GM12878 (cell line): ENCODE results near the gene RHOF.

ENCODE experiments used
- CBX5 ChIP-seq: sonication (generic); IDR thresholded peaks from 2 replicates; pipeline ENCODE4 v1.6.1; 2016; ENCODE audit warnings: low read depth, moderate library complexity, mild to moderate bottlenecking, inconsistent platforms
- EP300 ChIP-seq, 2 experiments: fragments of 150-350 bp in 1 of 2; IDR thresholded peaks; 2 replicates each; pipeline ENCODE4 v1.6.1; 2011 to 2012; ENCODE audit warnings: low read depth in 2 of 2, low read length in 2 of 2, borderline replicate concordance in 1 of 2, improper control_type of control experiment in 1 of 2, inconsistent platforms in 1 of 2; ENCODE audit not compliant: control insufficient read depth in 1 of 2
- HDAC2 ChIP-seq: fragments of 200-600 bp; sonication (generic); IDR thresholded peaks from 2 replicates; pipeline ENCODE4 v1.6.1; 2017
- KDM1A ChIP-seq: fragments of 200-600 bp; sonication (generic); IDR thresholded peaks from 2 replicates; pipeline ENCODE4 v1.6.1; 2016; ENCODE audit warnings: borderline replicate concordance
- NFYB ChIP-seq: IDR thresholded peaks from 2 replicates; pipeline ENCODE4 v1.6.1; 2011; ENCODE audit warnings: low read depth, mild to moderate bottlenecking, low read length, improper control_type of control experiment, moderate library complexity; ENCODE audit not compliant: insufficient read depth
- POLR2AphosphoS2 ChIP-seq: IDR thresholded peaks from 2 replicates; pipeline ENCODE4 v1.6.1; 2011; ENCODE audit warnings: low read depth, mild to moderate bottlenecking, low read length, improper control_type of control experiment, moderate library complexity
- RCOR1 ChIP-seq: conservative IDR thresholded peaks from 2 replicates; pipeline ENCODE4 v1.6.1; 2012; ENCODE audit warnings: low read depth, low read length, improper control_type of control experiment
- ZNF207 ChIP-seq: fragments of 450-650 bp; IDR thresholded peaks from 2 replicates; pipeline ENCODE4 v1.6.1; 2014; ENCODE audit warnings: antibody characterized with exemption, mild to moderate bottlenecking, borderline replicate concordance
- TF ChIP-seq, protein P1 (sequence below), 3 experiments: IDR thresholded peaks in 2 of 3; conservative IDR thresholded peaks in 1 of 3; 2 replicates each; pipeline ENCODE4 v1.5.1; 2011; ENCODE audit warnings: low read depth in 3 of 3, low read length in 3 of 3, mild to moderate bottlenecking in 3 of 3, control low read depth in 2 of 3, moderate library complexity in 2 of 3, inconsistent platforms in 1 of 3, mixed read lengths in 1 of 3; ENCODE audit not compliant: control insufficient read depth in 2 of 3, insufficient read depth in 1 of 3; ENCODE audit errors: extremely low read depth in 1 of 3

DNA sequence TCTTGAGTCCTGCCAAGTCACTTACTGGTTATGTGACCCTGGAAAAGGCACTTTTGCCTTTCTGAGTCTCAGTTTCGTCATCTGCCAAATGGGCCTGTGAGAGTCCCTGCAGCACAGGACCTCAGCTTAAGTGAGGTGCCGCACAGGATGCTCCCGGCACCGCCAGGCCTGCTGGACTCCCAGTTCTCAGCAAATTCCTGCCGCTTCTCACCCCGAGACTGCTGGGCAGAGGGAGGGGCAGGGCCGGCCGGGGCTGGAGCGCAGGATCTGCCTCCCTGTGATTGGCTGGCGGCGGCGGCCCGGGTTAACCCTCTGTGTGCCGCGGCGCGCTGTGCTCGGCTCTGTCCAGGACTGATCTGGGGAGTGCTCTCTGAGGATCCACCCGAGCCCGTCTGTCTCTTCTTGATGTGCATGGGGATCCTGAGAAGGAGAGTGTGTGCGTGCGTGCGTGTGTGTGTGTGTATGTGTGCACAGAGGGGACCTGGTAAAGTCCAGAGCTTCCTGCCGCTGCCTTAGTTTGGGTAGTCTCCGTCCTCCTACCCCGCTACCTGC is 18.9 kb upstream of the RHOF start:
- TF ChIP-seq KDM1A: no peak
- no peak for TF ChIP-seq HDAC2
- no peak for TF ChIP-seq POLR2AphosphoS2
- TF ChIP-seq NFYB: no peak
- no peak for TF ChIP-seq EP300 (IDR thresholded peaks at IDR 0.05; ENCODE audit: borderline replicate concordance in 1 of 2, control insufficient read depth in 1 of 2, low read depth in 2 of 2, low read length in 2 of 2)
- TF ChIP-seq ZNF207: no peak
- TF ChIP-seq, protein P1, sequence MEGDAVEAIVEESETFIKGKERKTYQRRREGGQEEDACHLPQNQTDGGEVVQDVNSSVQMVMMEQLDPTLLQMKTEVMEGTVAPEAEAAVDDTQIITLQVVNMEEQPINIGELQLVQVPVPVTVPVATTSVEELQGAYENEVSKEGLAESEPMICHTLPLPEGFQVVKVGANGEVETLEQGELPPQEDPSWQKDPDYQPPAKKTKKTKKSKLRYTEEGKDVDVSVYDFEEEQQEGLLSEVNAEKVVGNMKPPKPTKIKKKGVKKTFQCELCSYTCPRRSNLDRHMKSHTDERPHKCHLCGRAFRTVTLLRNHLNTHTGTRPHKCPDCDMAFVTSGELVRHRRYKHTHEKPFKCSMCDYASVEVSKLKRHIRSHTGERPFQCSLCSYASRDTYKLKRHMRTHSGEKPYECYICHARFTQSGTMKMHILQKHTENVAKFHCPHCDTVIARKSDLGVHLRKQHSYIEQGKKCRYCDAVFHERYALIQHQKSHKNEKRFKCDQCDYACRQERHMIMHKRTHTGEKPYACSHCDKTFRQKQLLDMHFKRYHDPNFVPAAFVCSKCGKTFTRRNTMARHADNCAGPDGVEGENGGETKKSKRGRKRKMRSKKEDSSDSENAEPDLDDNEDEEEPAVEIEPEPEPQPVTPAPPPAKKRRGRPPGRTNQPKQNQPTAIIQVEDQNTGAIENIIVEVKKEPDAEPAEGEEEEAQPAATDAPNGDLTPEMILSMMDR (IDR thresholded peaks at IDR 0.05 in 2 of 3, conservative IDR thresholded peaks at IDR 0.05 in 1 of 3; ENCODE audit: control insufficient read depth in 2 of 3, extremely low read depth in 1 of 3, insufficient read depth in 1 of 3, low read depth in 3 of 3, low read length in 3 of 3): no peak
- no peak for TF ChIP-seq CBX5
- TF ChIP-seq RCOR1: no peak
